B cell (primary cell): ENCODE data around the gene LSS. TPM values are rescaled to one million over a fixed set of nuclear protein-coding genes. Genes with fewer than 3 reads are reported as not detected.

Experiments
- ATAC-seq: fragments of 200-7000 bp; cut with Tn5 transposase; one replicate; pipeline ENCODE4 v1.10.0; 2021; ENCODE audit warnings: low read depth, mild to moderate bottlenecking, moderate number of reproducible peaks, moderate library complexity
- CTCF ChIA-PET: fragments of 350-600 bp; sonication (Branson Sonifier 250); formaldehyde crosslinking; loops from one replicate; lab custom pipeline; 2021; ENCODE audit warnings: antibody characterized with exemption, inconsistent platforms; lab: Charles Lee
- POLR2A ChIA-PET: fragments of 350-600 bp; sonication (Branson Sonifier 250); formaldehyde crosslinking; loops from one replicate; lab custom pipeline; 2021; ENCODE audit warnings: antibody characterized with exemption; lab: Charles Lee
- DNase-seq: peaks from one replicate; pipeline ENCODE4 v3.0.0; 2013
- H2AFZ ChIP-seq: 2 replicates; pipeline ENCODE4 v1.6.1; 2012; ENCODE audit warnings: mild to moderate bottlenecking, low read depth, low read length; ENCODE audit not compliant: insufficient read depth, poor library complexity, severe bottlenecking
- H3K27ac ChIP-seq, 2 donors: 1 replicate in 1 of 2; 2 replicates in 1 of 2; pipeline ENCODE4 v1.5.1; 2012 to 2013; ENCODE audit warnings: low read length in 2 of 2, mild to moderate bottlenecking in 2 of 2, moderate library complexity in 1 of 2
- H3K27me3 ChIP-seq, 4 experiments: fragments of 200-600 bp in 1 of 4; sonication (generic) in 1 of 4; replicated peaks in 1 of 4; 1 replicate in 2 of 4; 2 replicates in 2 of 4; pipeline versions ENCODE4 v1.6.1 to v1.7.0; 2013 to 2016; ENCODE audit warnings: low read length in 3 of 4, mild to moderate bottlenecking in 2 of 4, mixed read lengths in 1 of 4, moderate library complexity in 1 of 4; ENCODE audit not compliant: insufficient read depth in 4 of 4, control insufficient read depth in 3 of 4; ENCODE audit errors: control extremely low read depth in 1 of 4
- H3K36me3 ChIP-seq, 2 experiments: replicated peaks in 1 of 2; 1 replicate in 1 of 2; 2 replicates in 1 of 2; pipeline versions ENCODE4 v1.6.1 to v1.7.1; 2013; ENCODE audit warnings: low read length in 1 of 2; ENCODE audit not compliant: insufficient read depth in 2 of 2, control insufficient read depth in 1 of 2; ENCODE audit errors: control extremely low read depth in 1 of 2, extremely low read depth in 1 of 2
- H3K4me1 ChIP-seq, 2 donors: fragments of 200-600 bp in 1 of 2; sonication (generic) in 1 of 2; 1 replicate in 1 of 2; 2 replicates in 1 of 2; pipeline versions ENCODE4 v1.5.1 to v1.6.1; 2013 to 2017; ENCODE audit warnings: low read length in 2 of 2; ENCODE audit not compliant: control insufficient read depth in 2 of 2, insufficient read depth in 2 of 2
- H3K4me2 ChIP-seq: replicated peaks from 2 replicates; pipeline ENCODE3; 2012; ENCODE audit warnings: mild to moderate bottlenecking, low read depth, low read length; ENCODE audit not compliant: poor library complexity, severe bottlenecking
- H3K4me3 ChIP-seq, 5 experiments: fragments of 200-600 bp in 1 of 5; sonication (generic) in 1 of 5; 1 replicate in 3 of 5; 2 replicates in 2 of 5; pipeline versions ENCODE4 v1.5.1 to v1.7.0; 2011 to 2016; ENCODE audit warnings: low read length in 4 of 5, mild to moderate bottlenecking in 4 of 5, low read depth in 2 of 5, control low read depth in 1 of 5, moderate library complexity in 1 of 5; ENCODE audit not compliant: insufficient read depth in 1 of 5; ENCODE audit errors: control extremely low read depth in 1 of 5, extremely low read depth in 1 of 5
- H3K79me2 ChIP-seq: fragments of 200-600 bp; sonication (generic); one replicate; pipeline ENCODE4 v1.6.0; 2016; ENCODE audit warnings: low read length; ENCODE audit not compliant: control insufficient read depth, insufficient read depth
- H3K9ac ChIP-seq: fragments of 200-600 bp; sonication (generic); 2 replicates; pipeline ENCODE4 v1.6.1; 2017; ENCODE audit warnings: mild to moderate bottlenecking, low read length, moderate library complexity
- H3K9me3 ChIP-seq, 3 donors: one replicate each; pipeline versions ENCODE4 v1.6.1 to v1.7.1; 2013; ENCODE audit warnings: low read length in 2 of 3; ENCODE audit not compliant: control insufficient read depth in 2 of 3, insufficient read depth in 1 of 3; ENCODE audit errors: control extremely low read depth in 1 of 3
- H4K20me1 ChIP-seq: 2 replicates; pipeline ENCODE4 v1.6.0; 2012; ENCODE audit warnings: mild to moderate bottlenecking, low read length; ENCODE audit not compliant: insufficient read depth, control insufficient read depth, poor library complexity, severe bottlenecking
- H3K27ac Mint-ChIP-seq: one replicate; pipeline ENCODE4 v1.8.0; 2021; ENCODE audit warnings: mixed read lengths
- H3K27me3 Mint-ChIP-seq: one replicate; pipeline ENCODE4 v1.8.0; 2021; ENCODE audit warnings: mixed read lengths
- H3K4me1 Mint-ChIP-seq: one replicate; pipeline ENCODE4 v1.8.0; 2021; ENCODE audit warnings: mixed read lengths
- H3K4me3 Mint-ChIP-seq: one replicate; pipeline ENCODE4 v1.8.0; 2021; ENCODE audit warnings: mixed read lengths
- H3K9me3 Mint-ChIP-seq: one replicate; pipeline ENCODE4 v1.8.0; 2022; ENCODE audit warnings: mixed read lengths; ENCODE audit not compliant: insufficient read depth
- EZH2 ChIP-seq: IDR thresholded peaks from 2 replicates; pipeline ENCODE4 v1.6.1; 2012; ENCODE audit warnings: borderline replicate concordance, low read depth, mild to moderate bottlenecking, moderate library complexity, low read length; ENCODE audit not compliant: insufficient read depth, poor library complexity, severe bottlenecking
- WGBS: methylation state at CpG from one replicate; pipeline ENCODE4 v1.1.5; 2013; ENCODE audit warnings: missing lambda C conversion rate; ENCODE audit not compliant: insufficient coverage; 5-methylcytosine and 5-hydroxymethylcytosine counted together
- intact Hi-C: fragments of 100-400 bp; cut with micrococcal nuclease; formaldehyde crosslinking; loops from one replicate; pipeline ENCODE4 v1.10.0; 2022
- polyA plus RNA-seq: library from polyadenylated mRNA; depleted of rRNA; stranded (reverse); fragments of >200 nt; gene quantifications from 2 replicates; pipeline ENCODE4 v1.2.3, GENCODE V29; 2012
- total RNA-seq, 2 donors: library from RNA; stranded (reverse); fragments of 120-200 nt in 1 of 2; gene quantifications; 1 replicate in 1 of 2; 2 replicates in 1 of 2; pipeline versions ENCODE4 v1.2.3 to v1.2.4, GENCODE V29; 2013 to 2022
- TF ChIP-seq, protein P1 (sequence below): fragments of 200-600 bp; IDR thresholded peaks from one replicate; pipeline ENCODE4 v1.8.0; 2022; ENCODE audit warnings: antibody characterized with exemption, mild to moderate bottlenecking

LSS gene
- total and polyA plus RNA-seq, 2 donors (not counting 1 experiment from before 2014, with no cell fraction given) = 30.2 to 58.1 TPM

DNA sequence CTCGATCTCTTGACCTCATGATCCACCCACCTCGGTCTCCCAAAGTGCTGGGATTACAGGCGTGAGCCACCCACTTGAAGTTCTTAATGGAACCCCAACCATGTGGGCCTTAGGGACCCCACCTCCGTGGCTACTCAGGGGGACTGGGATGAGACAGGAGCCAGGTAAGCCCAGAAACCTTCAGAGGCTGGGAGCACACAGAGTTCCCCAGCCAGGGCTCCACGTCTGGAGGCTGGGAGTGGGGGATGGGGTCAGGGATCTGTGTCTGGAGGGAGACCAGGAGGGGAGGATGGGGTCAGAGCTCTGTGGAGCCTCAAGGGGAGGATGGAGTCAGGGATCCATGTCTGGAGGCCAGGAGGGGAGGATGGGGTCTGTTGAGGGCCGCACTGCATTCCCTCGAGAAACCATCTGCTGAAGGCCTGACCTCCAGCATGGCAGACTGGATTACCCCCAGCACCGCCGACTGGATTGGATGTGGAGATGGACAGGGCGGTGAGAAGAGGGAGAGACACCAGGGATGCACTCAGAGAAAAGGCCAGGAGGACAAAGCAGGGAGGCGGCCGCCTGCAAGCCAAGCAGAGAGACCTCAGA lies 71.1 kb downstream of the LSS start:
- Histone ChIP-seq H3K79me2 (no peaks in the 10 kb centered on the region), H2AFZ (no peak overlapping the region), H3K27me3 (no peaks in the 10 kb centered on the region), H3K36me3 (no peaks in the 10 kb centered on the region), H3K4me3 (no peak overlapping the region), H3K4me1 (peaks cover 0 to 5% of the 10 kb centered on the region in 2 donors), H3K9ac (no peak overlapping the region), H3K4me2 (no peak overlapping the region), H4K20me1 (no peaks in the 10 kb centered on the region), H3K9me3 (peaks cover 0 to 12% (median 0%) of the 10 kb centered on the region in 3 donors), H3K27ac (no peak overlapping the region)
- Mint-ChIP-seq H3K27ac (peak overlapping the region; percentile 37), H3K4me3 (no peak overlapping the region), H3K27me3 (no peaks in the 10 kb centered on the region), H3K4me1 (no peaks in the 10 kb centered on the region), H3K9me3 (no peaks in the 10 kb centered on the region)
- DNase-seq (no peak), ATAC-seq (no peak)
- CTCF ChIA-PET = no interaction called here
- WGBS = 97% methylated on average over 12 of the region's 12 CpGs
- TF ChIP-seq EZH2 = no peak
- TF ChIP-seq, protein P1, sequence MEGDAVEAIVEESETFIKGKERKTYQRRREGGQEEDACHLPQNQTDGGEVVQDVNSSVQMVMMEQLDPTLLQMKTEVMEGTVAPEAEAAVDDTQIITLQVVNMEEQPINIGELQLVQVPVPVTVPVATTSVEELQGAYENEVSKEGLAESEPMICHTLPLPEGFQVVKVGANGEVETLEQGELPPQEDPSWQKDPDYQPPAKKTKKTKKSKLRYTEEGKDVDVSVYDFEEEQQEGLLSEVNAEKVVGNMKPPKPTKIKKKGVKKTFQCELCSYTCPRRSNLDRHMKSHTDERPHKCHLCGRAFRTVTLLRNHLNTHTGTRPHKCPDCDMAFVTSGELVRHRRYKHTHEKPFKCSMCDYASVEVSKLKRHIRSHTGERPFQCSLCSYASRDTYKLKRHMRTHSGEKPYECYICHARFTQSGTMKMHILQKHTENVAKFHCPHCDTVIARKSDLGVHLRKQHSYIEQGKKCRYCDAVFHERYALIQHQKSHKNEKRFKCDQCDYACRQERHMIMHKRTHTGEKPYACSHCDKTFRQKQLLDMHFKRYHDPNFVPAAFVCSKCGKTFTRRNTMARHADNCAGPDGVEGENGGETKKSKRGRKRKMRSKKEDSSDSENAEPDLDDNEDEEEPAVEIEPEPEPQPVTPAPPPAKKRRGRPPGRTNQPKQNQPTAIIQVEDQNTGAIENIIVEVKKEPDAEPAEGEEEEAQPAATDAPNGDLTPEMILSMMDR = no peak
- POLR2A ChIA-PET = no interaction called here
- intact Hi-C loops = no loop called here

DNA sequence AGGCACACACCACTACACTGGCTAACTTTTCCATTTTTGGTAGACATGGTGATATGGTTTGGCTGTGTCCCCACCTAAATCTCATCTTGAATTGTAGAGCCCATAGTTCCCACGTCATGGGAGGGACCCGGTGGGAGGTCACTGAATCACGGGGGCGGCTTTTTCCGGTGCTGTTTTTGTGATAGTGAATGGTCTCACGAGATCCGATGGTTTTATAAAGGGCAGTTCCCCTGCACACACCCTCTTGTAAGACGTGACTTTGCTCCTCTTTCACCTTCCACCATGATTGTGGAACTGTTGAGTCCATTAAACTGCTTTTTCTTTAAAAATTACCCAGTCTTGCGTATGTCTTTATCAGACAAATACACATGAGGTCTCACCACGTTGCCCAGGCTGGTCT lies 71.9 kb downstream of the LSS start:
- ATAC-seq (no peak), DNase-seq (no peak)
- no peaks in the 10 kb centered on the region for H3K27me3 ChIP-seq
- peaks cover 0 to 8% (median 0%) of the 10 kb centered on the region in 3 donors for H3K9me3 ChIP-seq
- no peaks in the 10 kb centered on the region for H3K9me3 Mint-ChIP-seq
- H2AFZ ChIP-seq = no peak overlapping the region
- H3K4me3 ChIP-seq = no peak overlapping the region
- ChIA-PET CTCF (no interaction called here), POLR2A (no interaction called here)
- H3K4me1 ChIP-seq = peaks cover 0 to 5% of the 10 kb centered on the region in 2 donors
- no peaks in the 10 kb centered on the region for H3K4me1 Mint-ChIP-seq
- no peak overlapping the region for H3K4me3 Mint-ChIP-seq
- 100% methylated on average over 2 of the region's 10 CpGs for WGBS
- H3K36me3 ChIP-seq = no peaks in the 10 kb centered on the region
- H3K4me2 ChIP-seq = no peak overlapping the region
- TF ChIP-seq, protein P1 = no peak
- H3K27me3 Mint-ChIP-seq = no peaks in the 10 kb centered on the region
- intact Hi-C loops = no loop called here
- H3K79me2 ChIP-seq = no peaks in the 10 kb centered on the region
- no peak overlapping the region for H3K27ac ChIP-seq
- no peak overlapping the region for H3K27ac Mint-ChIP-seq
- H3K9ac ChIP-seq = no peak overlapping the region
- H4K20me1 ChIP-seq = no peaks in the 10 kb centered on the region
